Thymus (tissue), 11 donors: ENCODE measurements around the gene ZNF75A. TPM values are rescaled to one million over a fixed set of nuclear protein-coding genes. Genes with fewer than 3 reads are reported as not detected.

Experiments
- DNase-seq, 9 donors: peaks; one replicate each; pipeline ENCODE4 v3.0.0-alpha.2; 2013; ENCODE audit warnings: low spot score in 9 of 9, low read depth in 6 of 9, missing footprints in 1 of 9
- H3K27ac ChIP-seq, 2 donors: one replicate each; pipeline ENCODE4 v1.5.1; 2013; ENCODE audit warnings: control low read depth in 1 of 2, low read depth in 1 of 2, low read length in 1 of 2, mild to moderate bottlenecking in 1 of 2, moderate library complexity in 1 of 2
- H3K27me3 ChIP-seq, 2 donors: one replicate each; pipeline ENCODE4 v1.5.1; 2013; ENCODE audit warnings: low read length in 1 of 2; ENCODE audit not compliant: control insufficient read depth in 2 of 2, insufficient read depth in 1 of 2
- H3K36me3 ChIP-seq, 2 donors: one replicate each; pipeline ENCODE4 v1.5.1; 2013; ENCODE audit warnings: low read length in 1 of 2, mild to moderate bottlenecking in 1 of 2, moderate library complexity in 1 of 2; ENCODE audit not compliant: control insufficient read depth in 2 of 2, insufficient read depth in 2 of 2
- H3K4me1 ChIP-seq, 2 donors: one replicate each; pipeline ENCODE4 v1.5.1; 2013; ENCODE audit warnings: low read length in 2 of 2; ENCODE audit not compliant: control insufficient read depth in 2 of 2, insufficient read depth in 2 of 2
- H3K4me3 ChIP-seq, 2 donors: one replicate each; pipeline ENCODE4 v1.5.1; 2013; ENCODE audit warnings: low read length in 2 of 2, control low read depth in 1 of 2, mild to moderate bottlenecking in 1 of 2
- H3K9me3 ChIP-seq, 2 donors: one replicate each; pipeline ENCODE4 v1.5.1; 2013; ENCODE audit warnings: low read length in 1 of 2, mild to moderate bottlenecking in 1 of 2; ENCODE audit not compliant: control insufficient read depth in 2 of 2, insufficient read depth in 1 of 2
- WGBS: extraction: QIAGEN DNeasy Blood & Tissue Kit; methylation state at CpG from one replicate; pipeline ENCODE4 v1.1.7; 2013; 5-methylcytosine and 5-hydroxymethylcytosine counted together
- polyA plus RNA-seq: library from polyadenylated mRNA; stranded (reverse); fragments of 200-250 nt; gene quantifications from one replicate; pipeline ENCODE4 v1.2.3, GENCODE V29; 2013
- total RNA-seq: library from RNA; stranded (reverse); fragments of 120-200 nt; gene quantifications from one replicate; pipeline ENCODE4 v1.2.4, GENCODE V29; 2013
- donor health status: healthy.

Gene ZNF75A
- total and polyA plus RNA-seq, 2 donors: 25.9 to 44.7 TPM

GRCh38 chr16:3348547-3349167 is 43.4 kb downstream of the ZNF75A start:
- peak in 2 of 9 donors; percentile 0 to 31 for DNase-seq
- no peak overlapping the region for H3K27ac ChIP-seq
- H3K4me3 ChIP-seq: no peak overlapping the region
- peaks cover 0 to 4% of the 10 kb centered on the region in 2 donors for H3K4me1 ChIP-seq
- 16% methylated on average over 4 of the region's 4 CpGs for WGBS
- no peaks in the 10 kb centered on the region for H3K36me3 ChIP-seq
- H3K27me3 ChIP-seq: no peaks in the 10 kb centered on the region
- H3K9me3 ChIP-seq: peaks cover 0 to 4% of the 10 kb centered on the region in 2 donors

DNA sequence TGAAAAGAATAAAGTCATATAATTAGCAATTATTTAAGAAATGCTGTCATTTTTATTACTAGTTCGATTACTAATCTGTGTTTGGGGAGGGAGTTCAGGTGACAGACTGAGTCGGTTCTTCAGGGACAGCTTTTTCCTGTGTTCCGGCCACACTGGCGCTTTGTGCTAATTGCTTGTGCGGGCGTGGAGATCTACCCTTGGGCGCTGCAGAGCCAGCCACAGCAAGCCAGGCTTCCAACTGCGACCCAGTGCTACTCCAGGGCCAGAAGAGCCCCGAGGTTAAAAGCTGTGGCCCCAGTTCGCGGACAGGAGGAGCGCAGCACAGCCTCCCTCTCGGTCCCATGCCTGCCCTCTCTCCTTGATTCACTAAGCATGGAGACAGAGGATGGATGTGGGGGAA is 43.9 kb downstream of the ZNF75A start:
- H3K27ac ChIP-seq: no peak overlapping the region
- H3K9me3 ChIP-seq: no peaks in the 10 kb centered on the region
- DNase-seq: no peak
- H3K36me3 ChIP-seq: no peaks in the 10 kb centered on the region
- no peak overlapping the region for H3K4me3 ChIP-seq
- WGBS: 62% methylated on average over 13 of the region's 13 CpGs
- H3K4me1 ChIP-seq: peaks cover 0 to 4% of the 10 kb centered on the region in 2 donors
- H3K27me3 ChIP-seq: no peaks in the 10 kb centered on the region

GRCh38 chr16:3355589-3355988 is 50.3 kb downstream of the ZNF75A start, which contains the start of gene OR2C1:
Gene OR2C1, plus strand, starts transcription at chr16:3355889. Its CDS starts 52 bp downstream, at chr16:3355941.
- H3K36me3 ChIP-seq: no peaks in the 10 kb centered on the region
- no peak for DNase-seq
- no peak within 1 kb of the TSS for H3K27ac ChIP-seq
- H3K9me3 ChIP-seq: no peaks in the 10 kb centered on the region
- H3K4me1 ChIP-seq: no peaks in the 10 kb centered on the region
- WGBS: 83% methylated on average over 3 of the region's 3 CpGs
- no peak within 1 kb of the TSS for H3K4me3 ChIP-seq
- no peaks in the 10 kb centered on the region for H3K27me3 ChIP-seq

DNA sequence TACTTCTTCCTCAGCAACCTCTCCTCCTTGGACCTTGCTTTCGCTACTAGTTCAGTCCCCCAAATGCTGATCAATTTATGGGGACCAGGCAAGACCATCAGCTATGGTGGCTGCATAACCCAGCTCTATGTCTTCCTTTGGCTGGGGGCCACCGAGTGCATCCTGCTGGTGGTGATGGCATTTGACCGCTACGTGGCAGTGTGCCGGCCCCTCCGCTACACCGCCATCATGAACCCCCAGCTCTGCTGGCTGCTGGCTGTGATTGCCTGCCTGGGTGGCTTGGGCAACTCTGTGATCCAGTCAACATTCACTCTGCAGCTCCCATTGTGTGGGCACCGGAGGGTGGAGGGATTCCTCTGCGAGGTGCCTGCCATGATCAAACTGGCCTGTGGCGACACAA is 50.8 kb downstream of the ZNF75A start:
- 89% methylated on average over 10 of the region's 10 CpGs for WGBS

DNA sequence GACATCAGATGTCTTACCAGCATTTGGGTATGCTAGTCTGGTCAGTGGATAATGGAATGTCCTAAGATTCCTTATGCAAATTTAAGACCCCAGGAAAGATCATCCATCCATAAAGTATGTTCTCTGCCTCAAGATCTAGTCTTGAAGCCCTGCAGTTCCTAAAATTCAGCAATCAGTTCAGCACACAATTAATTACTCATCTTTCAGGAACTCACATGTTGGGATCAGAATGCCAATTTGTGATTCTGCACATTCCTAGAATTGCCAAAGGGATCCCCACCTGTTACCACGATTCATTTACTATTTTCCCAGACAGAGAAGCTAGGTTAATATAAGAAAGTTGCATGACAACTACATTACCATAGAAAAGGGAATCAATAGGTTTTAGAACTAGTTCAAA is 53.6 kb downstream of the ZNF75A start:
- WGBS: 43% methylated on average over 1 of the region's 1 CpG

More for the DNA sequence above, 50.8 kb downstream of the ZNF75A start:
- Histone ChIP-seq H3K4me3 (no peak overlapping the region), H3K27me3 (no peaks in the 10 kb centered on the region), H3K4me1 (no peaks in the 10 kb centered on the region), H3K36me3 (no peaks in the 10 kb centered on the region), H3K9me3 (peaks cover 0 to 2% of the 10 kb centered on the region in 2 donors), H3K27ac (no peak overlapping the region)
- no peak for DNase-seq

DNA sequence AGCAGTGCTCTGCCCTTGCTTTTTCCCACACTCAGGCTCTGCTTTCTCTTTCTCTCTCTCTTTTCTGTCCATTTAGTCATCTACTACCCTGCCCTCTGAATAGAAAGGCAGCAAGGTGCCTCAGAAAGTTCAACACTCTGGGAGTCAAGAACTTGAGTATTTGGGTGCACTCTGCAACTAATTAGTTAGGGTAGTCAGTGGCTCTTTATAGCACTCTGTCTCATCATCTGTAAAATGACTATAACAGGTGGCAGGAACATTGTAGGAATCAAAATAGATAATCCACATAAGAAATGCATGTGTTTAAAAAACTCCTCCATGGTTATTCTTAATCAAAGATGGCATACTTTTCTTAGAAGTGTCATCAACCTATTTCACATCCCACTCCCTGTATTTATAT is 57.6 kb downstream of the ZNF75A start:
- Histone ChIP-seq H3K4me1 (peaks cover 0 to 7% of the 10 kb centered on the region in 2 donors), H3K9me3 (peaks cover 4 to 33% of the 10 kb centered on the region in 2 donors), H3K27me3 (no peaks in the 10 kb centered on the region), H3K36me3 (no peaks in the 10 kb centered on the region), H3K4me3 (no peak overlapping the region), H3K27ac (no peak overlapping the region)
- no peak for DNase-seq

More for the DNA sequence above, 53.6 kb downstream of the ZNF75A start:
- Histone ChIP-seq H3K9me3 (peaks cover 0 to 5% of the 10 kb centered on the region in 2 donors), H3K4me3 (no peak overlapping the region), H3K4me1 (no peaks in the 10 kb centered on the region), H3K27me3 (no peaks in the 10 kb centered on the region), H3K36me3 (no peaks in the 10 kb centered on the region), H3K27ac (no peak overlapping the region)
- no peak for DNase-seq

DNA sequence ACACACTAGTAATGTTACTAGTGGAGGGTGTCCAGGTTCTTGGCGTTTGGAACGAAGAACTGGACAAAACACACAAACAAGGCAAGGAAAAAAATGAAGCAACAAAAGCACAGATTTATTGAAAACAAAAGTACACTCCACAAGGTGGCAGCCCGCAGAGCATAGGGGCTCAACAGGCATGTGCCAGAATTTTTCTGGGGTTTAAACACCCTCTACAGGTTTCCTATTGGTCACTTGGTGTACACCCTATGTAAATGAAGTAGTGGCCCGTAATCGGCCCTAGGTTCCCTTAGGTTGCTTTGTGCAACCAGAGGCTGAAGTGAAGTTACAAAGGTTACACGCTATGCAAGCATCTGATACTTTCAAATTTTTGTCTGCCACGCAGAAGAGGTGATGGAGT is 58.5 kb downstream of the ZNF75A start:
- H3K36me3 ChIP-seq: no peaks in the 10 kb centered on the region
- peaks cover 0 to 7% of the 10 kb centered on the region in 2 donors for H3K4me1 ChIP-seq
- H3K27me3 ChIP-seq: no peaks in the 10 kb centered on the region
- no peak overlapping the region for H3K4me3 ChIP-seq
- no peak overlapping the region for H3K27ac ChIP-seq
- 96% methylated on average over 7 of the region's 7 CpGs for WGBS
- H3K9me3 ChIP-seq: peaks cover 4 to 33% of the 10 kb centered on the region in 2 donors
- no peak for DNase-seq

DNA sequence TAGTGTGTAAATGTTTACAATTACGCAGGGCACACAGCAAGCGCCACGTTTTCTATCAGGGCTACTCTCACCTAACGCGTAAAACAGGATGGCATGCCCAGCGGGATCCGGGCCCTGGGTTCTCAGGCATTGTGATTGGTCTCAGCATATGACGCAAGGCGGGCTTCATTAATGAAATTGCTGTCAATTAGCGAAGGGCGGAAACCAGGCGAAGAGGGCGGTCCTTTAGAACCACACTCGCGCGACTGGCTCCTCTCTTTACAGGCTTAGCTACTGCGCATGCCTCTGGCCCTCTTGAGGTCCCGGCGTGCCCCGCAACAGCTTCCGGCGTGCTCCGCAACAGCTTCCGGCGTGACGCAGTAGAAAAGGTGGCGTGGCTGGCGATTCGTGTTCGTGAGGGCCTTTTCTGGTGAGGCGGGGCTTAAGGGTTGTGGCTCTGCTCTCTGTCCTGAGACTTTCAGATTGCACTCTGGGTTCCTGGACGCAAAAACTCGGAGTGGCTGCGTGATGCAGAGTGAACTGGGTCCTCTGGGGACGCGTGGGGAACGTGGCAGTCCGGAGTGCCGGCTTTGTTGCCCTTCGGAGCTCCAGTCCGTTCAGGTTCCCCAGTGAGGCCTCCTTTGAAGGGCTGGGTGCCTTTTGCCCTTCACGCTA is 59.6 kb downstream of the ZNF75A start:
- H3K9me3 ChIP-seq: peaks cover 4 to 33% of the 10 kb centered on the region in 2 donors
- H3K36me3 ChIP-seq: no peaks in the 10 kb centered on the region
- peaks cover 0 to 7% of the 10 kb centered on the region in 2 donors for H3K4me1 ChIP-seq
- peak overlapping the region; percentile 31 to 39 for H3K4me3 ChIP-seq
- DNase-seq: peak; percentile 4 to 61 (median 23)
- peak overlapping the region; percentile 38 to 49 for H3K27ac ChIP-seq
- 22% methylated on average over 42 of the region's 42 CpGs for WGBS
- H3K27me3 ChIP-seq: no peaks in the 10 kb centered on the region
